Stimulated activated CD4-positive, alpha-beta T cell treated with anti-CD3 and anti-CD28 coated beads, Interleukin-2, amount 100 ng/mL, for 24 hours (primary cell): ENCODE measurements around the gene B4GALT7.

ENCODE experiments used
- DNase-seq, 2 donors: peaks; one replicate each; pipeline ENCODE4 v3.0.0-alpha.2; 2020

B4GALT7 gene

DNA sequence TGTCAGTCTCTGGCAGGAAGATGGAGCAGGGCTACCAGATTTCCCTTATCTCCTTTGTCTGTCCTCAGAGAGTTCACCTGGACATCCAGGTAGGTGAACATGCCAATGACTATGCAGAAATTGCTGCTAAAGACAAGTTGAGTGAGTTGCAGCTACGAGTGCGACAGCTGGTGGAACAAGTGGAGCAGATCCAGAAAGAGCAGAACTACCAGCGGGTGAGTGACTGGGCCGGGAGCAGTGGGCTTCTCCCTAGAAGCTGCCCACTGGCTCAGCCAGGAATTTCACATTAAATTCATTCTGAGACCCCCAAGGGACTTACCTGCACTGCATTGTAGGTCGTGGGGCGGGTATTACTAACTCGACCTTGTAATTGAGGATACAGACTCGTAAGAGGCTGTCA lies 5.9 kb upstream of the B4GALT7 start:
- DNase-seq, result no peak

DNA sequence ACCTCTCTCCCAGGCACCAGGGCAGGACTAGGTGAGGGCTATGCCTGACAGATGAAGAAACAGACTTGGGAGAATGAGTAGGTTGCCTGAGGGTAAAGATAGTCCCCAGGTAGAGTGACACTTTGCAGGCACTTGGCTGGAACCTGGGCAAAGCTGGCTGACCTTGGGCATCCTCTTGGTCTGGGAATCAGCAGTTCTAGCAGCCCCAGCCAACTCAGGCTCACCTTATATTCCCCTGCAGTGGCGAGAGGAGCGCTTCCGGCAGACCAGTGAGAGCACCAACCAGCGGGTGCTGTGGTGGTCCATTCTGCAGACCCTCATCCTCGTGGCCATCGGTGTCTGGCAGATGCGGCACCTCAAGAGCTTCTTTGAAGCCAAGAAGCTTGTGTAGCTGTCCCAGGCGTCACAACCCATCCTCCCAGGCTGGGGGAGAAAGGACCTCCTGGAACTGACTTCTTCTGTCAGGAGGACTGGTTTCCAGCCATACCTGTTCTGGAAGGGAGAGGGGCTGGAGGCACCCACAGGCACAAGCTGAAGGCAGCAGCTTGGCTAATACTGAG lies 4.8 kb upstream of the B4GALT7 start:
- no peak for DNase-seq

DNA sequence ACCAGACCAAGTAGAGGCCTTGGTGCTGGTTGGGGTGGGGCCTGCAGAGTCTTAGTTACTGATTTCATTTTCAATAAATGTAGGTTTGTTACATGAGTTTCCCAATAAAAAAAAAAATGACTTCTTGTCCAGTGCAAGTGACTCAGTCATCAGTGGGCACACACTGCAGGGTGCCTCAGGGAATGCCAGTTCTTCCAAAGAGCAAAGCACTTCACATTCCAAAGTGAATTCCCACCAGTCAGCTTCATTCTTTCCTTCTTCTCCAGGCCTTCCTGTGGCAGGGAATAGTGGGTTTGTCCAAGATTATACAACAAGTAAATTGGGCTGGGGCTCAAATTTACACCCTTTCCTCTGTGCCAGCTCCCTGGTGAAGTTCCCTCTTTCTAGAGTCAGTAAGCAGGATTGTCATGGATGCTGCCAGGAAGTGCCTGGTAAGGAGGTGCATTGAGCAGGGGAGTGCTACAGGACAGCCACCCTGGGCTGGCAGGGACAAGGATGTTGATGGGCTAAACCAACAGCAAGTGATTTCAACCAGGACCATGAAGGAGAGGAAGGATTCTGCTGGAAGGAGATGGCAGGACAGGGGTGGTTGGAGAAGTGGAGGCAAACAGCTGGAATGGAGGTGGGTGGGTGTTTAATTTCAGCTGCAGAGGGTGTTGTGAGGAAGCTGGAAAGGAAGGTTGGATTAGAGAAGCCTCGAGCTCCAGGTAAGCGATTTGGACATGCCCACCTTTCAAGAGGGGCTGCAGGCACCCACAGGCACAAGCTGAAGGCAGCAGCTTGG lies 3.7 kb upstream of the B4GALT7 start:
- no peak for DNase-seq

DNA sequence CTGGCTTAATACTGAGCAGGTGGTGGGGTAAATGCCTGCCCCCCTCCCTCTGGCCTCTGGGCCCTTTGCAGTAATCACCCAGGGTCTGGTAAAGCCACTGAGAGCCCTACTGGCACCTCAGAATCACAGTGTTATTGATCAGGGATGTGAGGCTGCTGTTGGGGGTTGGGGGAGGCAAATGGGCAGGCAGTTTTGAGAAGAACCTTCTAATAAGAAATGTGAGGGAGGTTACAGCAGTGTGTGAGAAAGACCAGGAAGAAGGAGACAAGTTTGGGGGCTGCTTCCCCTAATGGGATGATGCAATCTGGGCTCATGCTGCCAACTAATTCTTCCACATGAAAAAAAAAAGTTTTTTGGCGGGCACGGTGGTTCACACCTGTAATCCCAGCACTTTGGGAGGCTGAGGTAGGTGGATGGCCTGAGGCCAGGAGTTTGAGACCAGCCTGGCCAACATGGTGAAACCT lies 3.1 kb upstream of the B4GALT7 start:
- DNase-seq, result no peak

DNA sequence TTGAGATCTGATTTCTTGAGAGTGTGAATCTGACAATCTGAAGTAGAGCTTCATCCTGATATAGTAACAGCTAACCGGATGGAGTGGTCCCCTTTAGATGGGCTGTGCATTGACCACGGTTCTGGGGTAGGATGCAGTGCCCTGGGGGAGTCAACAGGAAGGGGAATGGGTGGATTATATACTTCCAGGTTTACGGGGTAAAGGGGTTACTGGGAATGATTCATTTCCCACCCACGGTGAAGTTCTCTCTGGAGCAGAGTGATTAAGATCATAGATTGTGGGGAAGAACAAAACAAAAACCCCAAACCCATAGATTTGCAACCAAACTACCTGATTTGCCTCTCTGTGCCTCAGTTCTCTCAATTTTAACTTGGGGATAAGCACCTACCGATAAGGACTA lies 1.5 kb upstream of the B4GALT7 start:
- no peak for DNase-seq

DNA sequence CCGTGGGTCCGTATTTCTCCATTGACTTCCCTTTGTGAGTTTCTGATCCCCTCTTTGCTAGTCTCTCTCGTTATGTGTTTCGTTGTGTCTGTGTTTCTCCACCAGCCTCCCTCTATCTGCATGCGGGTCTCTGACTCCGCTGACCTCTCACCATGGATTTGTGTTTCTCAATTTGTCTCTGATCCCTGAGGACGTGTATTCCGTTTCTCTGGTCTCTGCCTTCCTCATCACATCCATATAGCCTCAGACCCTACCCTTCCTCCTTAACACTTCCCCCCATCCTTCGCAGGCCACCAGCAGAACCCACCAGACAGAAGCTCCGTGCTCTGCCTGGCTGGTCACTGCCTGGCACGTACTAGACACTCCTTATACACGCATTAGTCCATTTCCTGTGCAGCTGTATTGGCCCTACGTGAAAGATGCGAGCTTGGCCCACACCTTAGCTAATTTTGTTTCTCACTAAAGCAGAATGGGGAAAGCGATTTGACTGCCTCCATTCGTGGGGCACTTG lies 631 bp downstream of the B4GALT7 start:
- no peak for DNase-seq

DNA sequence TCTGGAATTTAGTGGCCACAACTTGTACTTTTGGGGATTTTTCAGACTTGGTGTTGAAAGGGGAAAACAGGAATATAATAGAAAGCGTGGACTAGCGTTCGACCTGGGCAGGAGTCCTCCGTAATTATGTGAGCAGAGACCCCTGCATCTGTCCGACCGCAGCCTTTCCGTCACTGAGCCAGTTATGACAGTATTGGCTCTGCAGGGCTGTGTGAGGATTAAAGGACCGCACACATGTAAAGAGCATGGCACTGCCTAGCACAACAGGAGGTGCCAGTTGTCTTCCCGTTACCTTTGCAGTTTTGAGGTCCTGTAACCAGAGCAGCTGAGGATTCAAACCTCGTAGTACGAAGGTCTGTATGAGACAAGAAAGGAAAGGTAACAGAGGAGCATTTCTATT lies 1.2 kb downstream of the B4GALT7 start:
- DNase-seq, result no peak

DNA sequence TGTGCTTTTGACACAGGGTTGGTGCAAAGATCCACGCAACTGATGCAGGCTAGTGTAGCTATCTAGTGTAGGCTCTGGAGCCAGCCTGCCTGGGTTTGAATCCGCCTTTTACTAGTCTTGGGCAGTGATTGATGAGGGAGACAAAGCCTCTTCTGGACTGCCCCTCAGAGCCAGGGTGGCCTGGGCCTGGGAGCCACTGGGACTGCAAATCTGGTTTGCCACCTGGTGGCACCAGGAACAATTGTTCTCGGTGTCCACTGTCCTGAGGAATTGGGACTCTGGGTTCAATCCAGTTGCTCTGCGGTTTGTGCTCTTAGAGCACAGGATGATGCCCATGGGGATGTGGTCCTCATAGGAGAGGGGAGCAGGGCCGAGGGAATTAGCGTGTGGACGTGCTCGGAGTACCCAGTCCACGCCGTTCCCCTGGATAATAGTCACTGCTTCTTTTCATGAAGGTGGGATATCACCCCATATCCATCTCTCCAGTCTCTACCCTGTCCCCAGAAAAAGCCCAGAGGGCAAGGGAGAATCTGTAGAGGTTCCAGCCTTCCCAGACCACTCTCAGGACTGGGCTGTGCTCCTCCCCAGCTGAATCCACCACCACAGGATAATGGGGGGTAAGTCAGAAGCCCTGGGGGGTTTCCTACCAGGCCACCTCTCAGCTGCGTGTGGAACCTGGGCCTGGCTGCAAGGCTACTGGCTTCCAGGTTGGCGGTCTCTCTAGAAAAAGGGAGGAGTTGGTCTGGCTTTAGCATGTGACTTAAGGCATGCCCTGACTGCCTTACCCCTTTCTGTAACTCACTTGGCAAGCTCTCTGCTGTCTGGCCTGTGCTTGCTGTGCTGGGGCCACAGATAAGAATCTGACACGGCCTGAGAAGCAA lies 1.9 kb downstream of the B4GALT7 start:
- DNase-seq, result no peak

DNA sequence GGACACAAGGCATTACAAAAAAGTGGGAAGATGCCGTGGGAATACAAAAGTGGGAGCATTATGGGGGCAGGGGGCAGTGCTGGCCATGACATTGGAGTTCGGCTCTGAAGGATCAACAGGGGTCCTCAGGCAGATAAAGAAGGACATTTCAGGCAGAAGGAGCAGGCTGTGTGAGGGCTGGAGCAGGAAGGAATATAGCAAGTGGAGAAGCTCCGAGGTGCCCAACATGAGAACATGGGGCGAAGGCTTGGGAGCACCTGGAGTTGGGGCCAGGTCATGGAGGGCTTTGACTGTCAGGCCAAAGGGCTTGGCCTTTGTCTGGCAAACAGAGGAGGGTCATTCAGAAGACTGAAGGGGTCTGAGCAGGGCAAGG lies 2.5 kb downstream of the B4GALT7 start:
- no peak for DNase-seq

DNA sequence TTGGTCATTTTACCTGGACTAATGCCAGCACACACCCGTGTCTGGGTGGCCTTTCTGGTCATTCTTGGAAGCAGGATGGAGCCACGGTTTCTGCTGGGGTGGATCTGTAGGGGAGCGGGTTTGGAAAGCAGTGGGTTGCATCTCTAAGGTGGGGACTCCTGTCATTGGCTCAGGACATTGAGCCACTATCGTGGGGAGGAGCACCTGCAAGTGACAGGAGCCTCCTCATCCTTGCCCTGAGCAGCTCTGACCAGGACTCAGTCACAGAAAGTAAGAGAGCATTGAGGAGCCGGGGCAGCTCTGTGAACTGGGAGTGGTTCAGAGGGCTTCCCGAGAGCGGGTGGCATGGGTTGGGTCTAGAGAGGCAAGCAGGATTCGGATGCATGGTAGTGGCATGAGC lies 3.7 kb downstream of the B4GALT7 start:
- DNase-seq, result no peak

DNA sequence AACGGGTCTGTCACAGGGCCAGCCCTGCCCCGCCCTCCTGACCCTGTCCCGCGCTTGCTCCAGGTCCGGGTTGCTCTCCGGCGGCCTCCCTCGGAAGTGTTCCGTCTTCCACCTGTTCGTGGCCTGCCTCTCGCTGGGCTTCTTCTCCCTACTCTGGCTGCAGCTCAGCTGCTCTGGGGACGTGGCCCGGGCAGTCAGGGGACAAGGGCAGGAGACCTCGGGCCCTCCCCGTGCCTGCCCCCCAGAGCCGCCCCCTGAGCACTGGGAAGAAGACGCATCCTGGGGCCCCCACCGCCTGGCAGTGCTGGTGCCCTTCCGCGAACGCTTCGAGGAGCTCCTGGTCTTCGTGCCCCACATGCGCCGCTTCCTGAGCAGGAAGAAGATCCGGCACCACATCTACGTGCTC lies 4.2 kb downstream of the B4GALT7 start:
- DNase-seq, result no peak

DNA sequence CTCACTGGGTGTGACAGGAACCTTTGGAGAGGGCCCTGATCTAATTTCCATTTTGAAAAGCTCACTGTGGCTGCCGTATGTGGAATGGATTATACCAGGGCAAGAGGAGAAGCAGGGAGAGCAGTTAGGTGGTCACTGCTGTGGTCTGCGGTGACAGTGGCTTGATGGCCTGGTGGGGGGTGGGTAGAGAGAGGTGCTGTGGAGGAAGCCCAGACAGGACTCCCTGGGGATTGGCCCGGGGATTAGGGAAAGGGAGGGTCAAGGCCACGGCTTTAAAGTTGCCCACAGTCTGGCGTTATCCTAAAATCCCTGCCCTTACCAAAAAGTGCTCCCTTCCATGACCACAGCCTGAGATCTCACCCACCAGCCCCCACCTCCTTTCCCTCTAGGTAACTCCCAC lies 4.7 kb downstream of the B4GALT7 start:
- no peak for DNase-seq

DNA sequence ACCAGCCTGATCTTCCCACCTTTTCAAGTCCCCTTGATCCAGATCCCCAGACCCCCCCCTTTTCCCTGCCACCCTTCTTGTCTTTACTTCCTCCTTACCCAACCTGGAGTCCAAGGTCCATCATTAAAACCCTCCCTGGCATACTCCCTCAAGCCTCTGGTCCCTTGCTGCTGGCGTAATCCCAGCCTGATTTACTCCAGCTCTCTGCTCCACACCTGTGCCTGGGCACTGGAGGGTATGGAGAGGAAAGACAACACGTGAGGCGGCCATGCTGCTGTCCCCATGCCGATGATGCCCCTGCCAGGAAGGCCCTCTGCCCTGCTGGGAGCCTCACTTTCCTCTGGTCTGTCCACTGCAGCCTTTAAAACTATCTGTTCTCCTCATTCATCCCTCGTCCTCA lies 5.1 kb downstream of the B4GALT7 start:
- DNase-seq, result no peak

DNA sequence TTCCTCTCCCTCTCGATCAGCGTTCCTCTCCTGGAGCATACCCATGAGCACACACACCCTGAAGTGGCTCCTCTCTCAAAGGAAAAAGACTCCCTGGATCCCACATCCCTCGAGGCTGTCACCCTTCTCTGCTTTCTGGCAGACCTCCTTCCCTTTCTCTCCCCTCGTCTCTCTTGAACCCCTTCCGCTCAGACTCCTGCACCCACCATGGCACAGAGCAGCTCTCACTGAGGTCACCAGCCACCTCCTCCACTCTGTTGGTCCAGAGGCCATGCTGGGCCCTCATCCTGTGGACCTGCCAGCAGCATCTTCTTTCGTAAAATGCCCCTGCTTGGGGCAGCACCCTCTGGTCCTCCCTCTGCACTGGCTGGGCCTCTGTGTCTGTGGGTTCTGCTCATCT lies 5.7 kb downstream of the B4GALT7 start:
- no peak for DNase-seq

DNA sequence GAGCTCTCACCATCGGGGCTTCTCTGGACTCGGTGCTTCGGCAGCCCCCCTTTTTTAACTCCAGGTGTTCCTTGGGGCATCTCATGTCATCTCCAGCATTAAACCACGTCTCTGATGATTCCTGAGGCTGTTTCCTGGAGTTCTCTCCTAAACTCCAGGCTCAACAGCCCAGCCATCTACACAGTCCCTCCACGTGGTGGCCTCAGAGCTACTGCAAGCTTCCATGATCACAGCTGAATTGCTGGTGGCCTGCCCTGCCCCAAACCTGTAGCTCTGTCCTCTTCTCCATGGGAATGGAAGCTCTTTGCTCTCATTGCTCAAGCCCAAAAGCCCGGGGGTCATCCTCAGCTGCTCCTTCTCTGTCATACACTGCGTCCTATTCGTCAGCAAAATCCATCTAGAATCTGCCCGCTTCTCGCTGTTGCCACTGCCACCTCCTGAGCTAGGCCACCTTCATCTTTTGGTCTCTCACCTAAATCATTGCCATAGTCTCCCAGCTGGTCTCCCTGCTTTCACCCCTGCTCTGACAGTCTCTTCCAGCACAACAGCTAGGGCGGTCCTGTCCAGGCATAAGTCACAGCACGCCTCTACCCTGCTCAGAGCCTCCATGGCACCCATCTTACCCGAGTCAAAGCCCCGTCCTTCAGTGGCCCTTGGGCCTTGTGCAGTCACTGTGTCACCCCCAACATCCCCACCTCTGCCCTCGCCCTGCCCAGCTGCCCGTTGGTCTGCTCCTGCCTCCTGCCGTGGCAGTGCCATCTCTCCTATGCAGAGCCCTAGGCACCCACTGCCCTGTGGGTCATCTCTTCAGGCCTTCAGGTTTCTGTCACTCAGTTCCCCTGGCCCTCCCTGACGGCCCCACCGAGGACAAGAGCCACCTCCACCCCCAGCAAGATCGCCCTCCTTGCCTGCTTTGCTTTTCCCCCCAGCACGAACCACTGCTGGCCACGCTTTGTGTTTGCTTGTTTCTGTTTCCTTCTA lies 6.4 kb downstream of the B4GALT7 start:
- DNase-seq, result no peak

DNA sequence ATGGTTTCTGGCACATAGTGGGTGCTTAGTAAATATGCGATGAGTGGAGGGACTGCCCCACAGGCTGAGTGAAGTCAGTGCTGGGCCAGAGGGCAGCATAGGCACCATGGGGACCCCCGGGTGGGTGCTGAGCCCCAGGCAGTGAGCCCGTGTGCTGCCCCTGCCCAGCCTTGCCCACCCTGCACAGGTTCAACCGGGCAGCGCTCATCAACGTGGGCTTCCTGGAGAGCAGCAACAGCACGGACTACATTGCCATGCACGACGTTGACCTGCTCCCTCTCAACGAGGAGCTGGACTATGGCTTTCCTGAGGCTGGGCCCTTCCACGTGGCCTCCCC lies 7.2 kb downstream of the B4GALT7 start:
- DNase-seq, result no peak

DNA sequence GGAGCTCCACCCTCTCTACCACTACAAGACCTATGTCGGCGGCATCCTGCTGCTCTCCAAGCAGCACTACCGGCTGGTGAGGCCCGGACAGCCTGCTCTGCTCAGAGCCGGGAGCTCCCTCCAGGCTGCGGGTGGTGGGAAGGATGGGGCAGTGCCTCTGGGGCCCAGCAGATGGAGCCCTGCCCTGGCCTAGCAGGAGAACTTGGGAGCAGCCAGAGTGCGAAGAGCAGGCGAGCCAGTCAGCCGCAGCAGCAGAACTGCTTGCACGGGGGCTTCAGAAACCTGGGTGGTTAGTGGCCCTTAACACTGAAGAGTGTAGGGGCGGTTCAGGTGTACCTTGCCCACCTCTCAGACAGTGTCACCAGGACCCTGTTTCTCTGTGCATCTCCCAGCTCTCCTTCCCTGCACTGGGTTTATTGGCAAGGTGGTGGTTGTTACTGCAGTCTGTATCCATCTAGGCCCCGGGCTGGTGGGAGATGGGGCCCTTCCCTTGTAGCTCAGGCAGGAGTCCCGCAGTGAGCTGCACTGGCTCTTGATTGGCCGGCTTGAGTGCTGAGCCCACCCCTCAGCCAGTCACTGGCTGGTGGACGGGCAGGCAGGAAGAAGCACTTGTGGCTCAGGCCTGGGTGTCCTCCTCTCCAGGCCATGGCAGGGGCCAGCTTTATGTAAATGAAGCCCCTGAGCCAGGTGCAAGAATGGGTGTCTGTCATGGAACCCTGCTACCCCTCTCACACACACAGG lies 7.7 kb downstream of the B4GALT7 start:
- peak; percentile 71 to 76 for DNase-seq

DNA sequence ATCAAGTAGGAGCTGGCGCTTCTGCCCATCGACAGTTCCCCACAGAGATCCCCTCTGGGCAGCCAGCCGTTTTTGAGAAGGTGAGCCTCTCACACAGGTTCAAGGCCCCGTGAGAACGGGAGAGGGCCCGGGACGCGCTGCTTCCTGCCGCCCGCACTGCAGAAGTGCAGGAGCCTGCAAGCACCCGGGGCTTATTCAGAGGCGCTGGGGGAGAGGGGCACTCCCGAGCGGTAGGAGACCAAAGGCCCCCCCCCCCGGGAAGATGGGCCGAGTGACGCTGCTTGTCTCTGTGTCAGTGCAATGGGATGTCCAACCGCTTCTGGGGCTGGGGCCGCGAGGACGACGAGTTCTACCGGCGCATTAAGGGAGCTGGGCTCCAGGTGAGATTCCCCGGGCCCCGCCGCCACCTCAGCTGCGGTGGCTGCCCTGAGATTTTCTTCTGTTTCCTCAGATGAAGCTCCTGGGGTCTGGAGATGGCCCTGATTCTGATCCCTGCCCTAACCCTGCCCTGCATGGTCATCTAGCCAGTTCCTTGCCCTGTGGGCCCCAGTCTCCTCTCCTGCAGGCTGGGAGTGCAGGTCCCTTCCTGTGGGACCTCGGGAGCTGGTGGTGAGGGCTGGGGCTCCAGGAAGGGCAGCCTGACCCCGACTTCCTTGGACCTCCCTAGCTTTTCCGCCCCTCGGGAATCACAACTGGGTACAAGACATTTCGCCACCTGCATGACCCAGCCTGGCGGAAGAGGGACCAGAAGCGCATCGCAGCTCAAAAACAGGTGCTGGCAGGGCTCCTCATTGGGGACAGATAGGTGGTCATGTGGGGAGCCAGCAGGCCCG lies 8.5 kb downstream of the B4GALT7 start:
- no peak for DNase-seq

DNA sequence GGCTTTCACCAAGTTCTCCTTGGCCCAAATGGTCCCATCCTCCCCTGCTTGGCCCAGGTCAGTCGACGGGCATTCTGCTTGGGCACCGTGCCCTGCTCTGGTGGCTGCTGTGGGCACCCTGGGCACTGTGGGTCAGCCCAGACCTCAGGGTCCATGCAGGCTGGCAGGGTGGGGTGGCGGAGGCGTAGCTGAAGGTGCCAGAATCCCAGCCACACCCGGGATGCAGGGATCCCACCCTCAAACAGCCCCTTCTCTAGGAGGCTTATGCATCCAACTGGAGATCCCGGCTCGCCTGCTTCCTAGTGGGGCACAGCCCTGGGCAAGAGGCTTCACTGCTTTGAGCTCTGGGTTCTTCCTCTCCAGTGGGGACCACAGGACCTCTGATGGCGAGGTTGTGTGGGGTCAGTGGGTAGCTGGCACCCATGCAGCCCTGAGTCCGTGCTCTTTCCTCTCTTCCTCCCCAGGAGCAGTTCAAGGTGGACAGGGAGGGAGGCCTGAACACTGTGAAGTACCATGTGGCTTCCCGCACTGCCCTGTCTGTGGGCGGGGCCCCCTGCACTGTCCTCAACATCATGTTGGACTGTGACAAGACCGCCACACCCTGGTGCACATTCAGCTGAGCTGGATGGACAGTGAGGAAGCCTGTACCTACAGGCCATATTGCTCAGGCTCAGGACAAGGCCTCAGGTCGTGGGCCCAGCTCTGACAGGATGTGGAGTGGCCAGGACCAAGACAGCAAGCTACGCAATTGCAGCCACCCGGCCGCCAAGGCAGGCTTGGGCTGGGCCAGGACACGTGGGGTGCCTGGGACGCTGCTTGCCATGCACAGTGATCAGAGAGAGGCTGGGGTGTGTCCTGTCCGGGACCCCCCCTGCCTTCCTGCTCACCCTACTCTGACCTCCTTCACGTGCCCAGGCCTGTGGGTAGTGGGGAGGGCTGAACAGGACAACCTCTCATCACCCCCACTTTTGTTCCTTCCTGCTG lies 9.4 kb downstream of the B4GALT7 start:
- no peak for DNase-seq
